CD14-positive monocyte (primary cell): ENCODE data around the gene SPINK14. TPM values are rescaled to one million over a fixed set of nuclear protein-coding genes. Genes with fewer than 3 reads are reported as not detected.

ENCODE experiments used
- DNase-seq, 3 donors: peaks; one replicate each; pipeline ENCODE4 v3.0.0-alpha.2; 2011 to 2022
- H2AFZ ChIP-seq: 2 replicates; pipeline ENCODE4 v1.6.0; 2012; ENCODE audit warnings: mild to moderate bottlenecking, low read depth, low read length, inconsistent platforms; ENCODE audit not compliant: insufficient read depth, poor library complexity, severe bottlenecking
- H3K27ac ChIP-seq, 2 donors: 1 replicate in 1 of 2; 2 replicates in 1 of 2; pipeline ENCODE4 v1.5.1; 2012 to 2013; ENCODE audit warnings: low read length in 2 of 2, control low read depth in 1 of 2, inconsistent platforms in 1 of 2, low read depth in 1 of 2, mild to moderate bottlenecking in 1 of 2
- H3K27me3 ChIP-seq, 2 donors: one replicate each; pipeline versions ENCODE4 v1.6.0 to v1.6.1; 2011 to 2013; ENCODE audit warnings: low read length in 2 of 2; ENCODE audit not compliant: control insufficient read depth in 2 of 2, insufficient read depth in 2 of 2
- H3K36me3 ChIP-seq, 2 donors: replicated peaks in 1 of 2; 1 replicate in 1 of 2; 2 replicates in 1 of 2; pipeline versions ENCODE4 v1.5.1 to v1.6.1; 2012 to 2013; ENCODE audit warnings: low read length in 2 of 2, control low read depth in 1 of 2, inconsistent platforms in 1 of 2, mild to moderate bottlenecking in 1 of 2; ENCODE audit not compliant: insufficient read depth in 2 of 2, control insufficient read depth in 1 of 2
- H3K4me1 ChIP-seq, 2 donors: 1 replicate in 1 of 2; 2 replicates in 1 of 2; pipeline versions ENCODE4 v1.5.1 to v1.6.1; 2012 to 2013; ENCODE audit warnings: low read length in 2 of 2, control low read depth in 1 of 2, inconsistent platforms in 1 of 2, mild to moderate bottlenecking in 1 of 2, moderate library complexity in 1 of 2; ENCODE audit not compliant: insufficient read depth in 2 of 2, control insufficient read depth in 1 of 2
- H3K4me2 ChIP-seq: replicated peaks from 2 replicates; pipeline ENCODE3; 2012; ENCODE audit warnings: low read length, moderate library complexity, mild to moderate bottlenecking; ENCODE audit not compliant: poor library complexity, severe bottlenecking; ENCODE audit errors: extremely low read depth
- H3K4me3 ChIP-seq, 3 experiments: fragments of 200-600 bp in 1 of 3; sonication (generic) in 1 of 3; replicated peaks in 1 of 3; 1 replicate in 2 of 3; 2 replicates in 1 of 3; pipeline ENCODE4 v1.5.1; 2011 to 2013; ENCODE audit warnings: low read length in 3 of 3, mild to moderate bottlenecking in 3 of 3, control low read depth in 2 of 3, low read depth in 2 of 3, inconsistent platforms in 1 of 3, moderate library complexity in 1 of 3
- H3K79me2 ChIP-seq: 2 replicates; pipeline ENCODE4 v1.6.0; 2012; ENCODE audit warnings: mild to moderate bottlenecking, control low read depth, inconsistent platforms, low read length, moderate library complexity; ENCODE audit not compliant: insufficient read depth
- H3K9ac ChIP-seq: 2 replicates; pipeline ENCODE4 v1.6.0; 2017; ENCODE audit warnings: low read length, mild to moderate bottlenecking; ENCODE audit not compliant: insufficient read depth, poor library complexity, severe bottlenecking
- H3K9me3 ChIP-seq, 2 donors: replicated peaks in 1 of 2; 1 replicate in 1 of 2; 2 replicates in 1 of 2; pipeline versions ENCODE4 v1.5.1 to v1.6.1; 2012 to 2013; ENCODE audit warnings: low read length in 2 of 2, control low read depth in 1 of 2; ENCODE audit not compliant: control insufficient read depth in 1 of 2, insufficient read depth in 1 of 2
- H4K20me1 ChIP-seq: 2 replicates; pipeline ENCODE4 v1.6.0; 2012; ENCODE audit warnings: mild to moderate bottlenecking, low read length, control low read depth, moderate library complexity; ENCODE audit not compliant: insufficient read depth
- H3K27ac Mint-ChIP-seq, 7 donors: one replicate each; pipeline ENCODE4 v1.8.0; 2020; ENCODE audit warnings: mild to moderate bottlenecking in 7 of 7, mixed read lengths in 7 of 7, moderate library complexity in 6 of 7, inconsistent platforms in 2 of 7
- H3K27me3 Mint-ChIP-seq, 3 donors: one replicate each; pipeline ENCODE4 v1.8.0; 2021 to 2022; ENCODE audit warnings: low read depth in 3 of 3, mild to moderate bottlenecking in 3 of 3, mixed read lengths in 3 of 3, moderate library complexity in 3 of 3, inconsistent platforms in 1 of 3
- H3K36me3 Mint-ChIP-seq, 2 donors: one replicate each; pipeline ENCODE4 v1.8.0; 2020; ENCODE audit warnings: mixed read lengths in 2 of 2, inconsistent platforms in 1 of 2, mild to moderate bottlenecking in 1 of 2
- H3K4me1 Mint-ChIP-seq: one replicate; pipeline ENCODE4 v1.8.0; 2020; ENCODE audit warnings: mild to moderate bottlenecking, mixed read lengths
- H3K4me3 Mint-ChIP-seq, 2 donors: one replicate each; pipeline ENCODE4 v1.8.0; 2020; ENCODE audit warnings: mild to moderate bottlenecking in 2 of 2, mixed read lengths in 2 of 2, moderate library complexity in 1 of 2
- H3K9me3 Mint-ChIP-seq, 7 donors: one replicate each; pipeline ENCODE4 v1.8.0; 2020 to 2022; ENCODE audit warnings: mixed read lengths in 7 of 7, mild to moderate bottlenecking in 6 of 7, moderate library complexity in 6 of 7, inconsistent platforms in 2 of 7
- WGBS: methylation state at CpG from one replicate; pipeline ENCODE4 v1.1.5; 2013; ENCODE audit warnings: missing lambda C conversion rate; ENCODE audit not compliant: insufficient coverage; 5-methylcytosine and 5-hydroxymethylcytosine counted together
- intact Hi-C, 2 donors: fragments of 100-400 bp; cut with micrococcal nuclease; formaldehyde crosslinking; loops; one replicate each; pipeline versions ENCODE4 v1.15.0 to v1.15.1; 2023
- polyA plus RNA-seq, 3 donors: library from polyadenylated mRNA; depleted of rRNA in 1 of 3; unstranded in 2 of 3; stranded (reverse) in 1 of 3; fragments of 300-500 nt in 2 of 3; fragments of >200 nt in 1 of 3; fragmentation: Illumina TruSeq in 2 of 3; gene quantifications; 1 replicate in 2 of 3; 2 replicates in 1 of 3; pipeline ENCODE4 v1.2.3, GENCODE V29; 2012 to 2021
- TF ChIP-seq, protein P1 (sequence below): fragments of 200-600 bp; IDR thresholded peaks from one replicate; pipeline ENCODE4 v1.8.0; 2022; ENCODE audit warnings: antibody characterized with exemption, mild to moderate bottlenecking

SPINK14 gene
- polyA plus RNA-seq, 3 donors, result not detected

- Mint-ChIP-seq H3K9me3 (no peaks in the 10 kb centered on the region), H3K4me3 (no peak overlapping the region), H3K36me3 (no peaks in the 10 kb centered on the region), H3K27ac (no peak overlapping the region), H3K4me1 (peaks cover 2% of the 10 kb centered on the region), H3K27me3 (peaks cover 1 to 8% (median 6%) of the 10 kb centered on the region in 3 donors)
- 86% methylated on average over 2 of the region's 2 CpGs for WGBS
- H4K20me1 ChIP-seq, result no peaks in the 10 kb centered on the region
- H3K79me2 ChIP-seq, result no peaks in the 10 kb centered on the region
- no peak overlapping the region for H3K4me3 ChIP-seq
- no peaks in the 10 kb centered on the region for H3K36me3 ChIP-seq
- H3K4me1 ChIP-seq, result no peaks in the 10 kb centered on the region
- H3K27me3 ChIP-seq, result no peaks in the 10 kb centered on the region
- no peak overlapping the region for H2AFZ ChIP-seq
- intact Hi-C loops, result loop anchor here (5.0 to 10.0 kb wide), 3 partner anchors 198 to 556 kb away; no protein-coding TSS in a partner anchor
- no peak overlapping the region for H3K27ac ChIP-seq
- H3K9ac ChIP-seq, result no peak overlapping the region
- DNase-seq, result no peak
- H3K9me3 ChIP-seq, result no peaks in the 10 kb centered on the region
- TF ChIP-seq, protein P1, sequence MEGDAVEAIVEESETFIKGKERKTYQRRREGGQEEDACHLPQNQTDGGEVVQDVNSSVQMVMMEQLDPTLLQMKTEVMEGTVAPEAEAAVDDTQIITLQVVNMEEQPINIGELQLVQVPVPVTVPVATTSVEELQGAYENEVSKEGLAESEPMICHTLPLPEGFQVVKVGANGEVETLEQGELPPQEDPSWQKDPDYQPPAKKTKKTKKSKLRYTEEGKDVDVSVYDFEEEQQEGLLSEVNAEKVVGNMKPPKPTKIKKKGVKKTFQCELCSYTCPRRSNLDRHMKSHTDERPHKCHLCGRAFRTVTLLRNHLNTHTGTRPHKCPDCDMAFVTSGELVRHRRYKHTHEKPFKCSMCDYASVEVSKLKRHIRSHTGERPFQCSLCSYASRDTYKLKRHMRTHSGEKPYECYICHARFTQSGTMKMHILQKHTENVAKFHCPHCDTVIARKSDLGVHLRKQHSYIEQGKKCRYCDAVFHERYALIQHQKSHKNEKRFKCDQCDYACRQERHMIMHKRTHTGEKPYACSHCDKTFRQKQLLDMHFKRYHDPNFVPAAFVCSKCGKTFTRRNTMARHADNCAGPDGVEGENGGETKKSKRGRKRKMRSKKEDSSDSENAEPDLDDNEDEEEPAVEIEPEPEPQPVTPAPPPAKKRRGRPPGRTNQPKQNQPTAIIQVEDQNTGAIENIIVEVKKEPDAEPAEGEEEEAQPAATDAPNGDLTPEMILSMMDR, result no peak
- H3K4me2 ChIP-seq, result no peak overlapping the region
Measured at GRCh38 chr5:148176480-148176879, 8.1 kb downstream of the SPINK14 start.

DNA sequence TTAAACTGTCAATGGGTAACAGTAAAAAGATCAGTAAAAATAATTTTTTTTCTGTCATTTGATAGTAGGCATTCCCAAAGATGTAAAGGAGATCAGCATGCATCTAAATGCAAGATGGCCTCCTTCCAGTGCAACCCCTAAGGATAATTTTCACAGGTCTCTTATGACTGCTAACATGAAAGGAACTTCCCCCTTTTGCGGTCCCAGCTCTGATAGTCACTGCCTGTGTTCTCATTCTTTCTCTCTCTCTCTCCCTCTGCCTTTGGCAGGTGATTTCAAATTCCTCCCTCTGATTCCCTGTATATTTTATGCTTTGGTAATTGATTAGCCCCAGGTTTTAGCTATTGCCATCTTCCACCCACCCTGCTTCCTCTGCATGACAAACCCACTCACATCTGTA, 8.9 kb downstream of the SPINK14 start:
- no peak for DNase-seq
- WGBS, result no CpG with 5 or more reads among the region's 1 CpG
- TF ChIP-seq, protein P1, result no peak
- Histone ChIP-seq H3K9ac (no peak overlapping the region), H4K20me1 (no peaks in the 10 kb centered on the region), H3K79me2 (no peaks in the 10 kb centered on the region), H3K4me2 (no peak overlapping the region), H3K9me3 (no peaks in the 10 kb centered on the region), H2AFZ (no peak overlapping the region), H3K27ac (no peak overlapping the region), H3K36me3 (no peaks in the 10 kb centered on the region), H3K27me3 (no peaks in the 10 kb centered on the region), H3K4me1 (no peaks in the 10 kb centered on the region), H3K4me3 (no peak overlapping the region)
- intact Hi-C loops, result loop anchor here (5.0 to 10.0 kb wide), 3 partner anchors 198 to 555 kb away; no protein-coding TSS in a partner anchor
- no peak overlapping the region for H3K27ac Mint-ChIP-seq
- H3K27me3 Mint-ChIP-seq, result peaks cover 1 to 8% (median 6%) of the 10 kb centered on the region in 3 donors
- H3K4me1 Mint-ChIP-seq, result peaks cover 2% of the 10 kb centered on the region
- no peak overlapping the region for H3K4me3 Mint-ChIP-seq
- no peaks in the 10 kb centered on the region for H3K9me3 Mint-ChIP-seq
- no peaks in the 10 kb centered on the region for H3K36me3 Mint-ChIP-seq
